ENCODE data around the gene PSMD9.

PSMD9 gene

DNA sequence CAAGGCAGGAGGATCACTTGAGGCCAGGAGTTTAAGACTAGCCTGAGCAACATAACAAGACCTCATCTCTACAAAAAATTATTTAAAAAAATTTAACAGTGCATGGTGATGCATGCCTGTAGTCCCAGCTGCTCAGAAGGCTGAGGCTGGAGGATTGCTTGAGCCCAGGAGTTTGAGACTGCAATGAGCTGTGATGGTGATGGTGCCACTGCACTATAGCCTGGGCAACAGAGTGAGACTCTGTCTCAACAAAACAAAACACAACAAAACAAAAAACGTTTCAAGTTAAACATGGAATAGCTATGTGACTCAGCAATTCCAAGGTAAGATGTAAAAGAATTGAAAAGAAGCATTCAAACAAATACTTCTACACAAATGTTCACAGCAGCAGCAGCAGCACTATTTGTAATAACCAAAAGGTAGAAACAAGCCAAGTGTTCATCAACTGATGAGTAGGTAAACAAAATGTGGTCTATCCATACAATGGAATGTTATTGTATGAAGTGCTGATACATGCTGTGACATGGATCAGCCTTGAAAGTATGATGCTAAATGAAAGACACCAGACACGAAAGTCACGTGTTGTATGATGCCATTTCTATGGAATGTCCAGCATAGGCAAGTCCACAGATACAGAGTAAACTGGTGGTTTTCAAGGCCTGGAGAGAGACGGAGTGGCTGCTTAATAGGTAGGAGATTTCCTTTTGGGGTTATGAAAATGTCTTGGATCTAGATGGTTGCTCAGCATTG is 61.2 kb downstream of the PSMD9 start:
- DNase-seq, result no peak

DNA sequence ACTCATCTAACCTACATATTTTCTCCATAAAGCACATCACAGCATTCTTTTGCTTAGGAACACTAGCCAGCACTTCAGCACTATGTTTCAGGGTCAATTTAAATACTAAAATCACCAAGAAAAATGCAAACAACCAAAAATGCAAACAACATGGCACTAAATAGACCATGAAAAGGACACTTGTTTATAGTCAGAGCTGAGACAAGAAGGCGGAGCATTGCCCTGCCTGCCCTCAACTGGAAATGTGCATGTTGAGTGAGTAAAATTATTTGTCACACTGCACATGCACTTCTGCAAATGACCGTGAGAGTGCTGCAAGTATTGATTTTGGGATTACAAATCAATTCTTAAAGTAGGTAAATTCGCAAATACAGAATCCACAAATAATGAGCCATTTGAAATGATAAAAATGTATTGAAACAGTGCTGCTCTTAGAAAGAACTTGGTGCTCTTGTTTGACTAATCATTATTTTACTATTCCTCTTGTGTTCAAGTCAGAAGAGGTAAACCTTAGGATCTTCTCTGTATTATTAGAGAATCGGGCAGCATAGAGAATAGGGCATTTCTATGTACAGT is 64.6 kb downstream of the PSMD9 start:
- no peak for DNase-seq

DNA sequence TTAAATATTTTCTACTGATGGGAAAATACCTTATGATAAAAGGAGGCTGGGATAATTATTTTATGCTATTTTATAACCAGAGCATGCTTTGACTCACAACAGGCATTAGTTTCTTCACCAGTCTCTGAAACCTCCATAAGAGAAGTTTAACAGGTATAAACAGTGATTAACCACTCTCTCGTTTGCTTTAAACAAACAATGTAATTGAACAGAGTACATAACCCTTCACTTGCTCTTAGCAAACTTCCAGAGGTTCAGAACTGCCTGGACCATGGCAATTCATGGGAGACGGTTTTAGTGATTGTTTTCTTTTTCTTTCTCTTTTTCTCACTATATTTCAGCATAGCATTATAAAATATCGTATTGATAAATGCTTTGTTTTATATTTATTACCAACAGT is 65.1 kb downstream of the PSMD9 start:
- no peak for DNase-seq

DNA sequence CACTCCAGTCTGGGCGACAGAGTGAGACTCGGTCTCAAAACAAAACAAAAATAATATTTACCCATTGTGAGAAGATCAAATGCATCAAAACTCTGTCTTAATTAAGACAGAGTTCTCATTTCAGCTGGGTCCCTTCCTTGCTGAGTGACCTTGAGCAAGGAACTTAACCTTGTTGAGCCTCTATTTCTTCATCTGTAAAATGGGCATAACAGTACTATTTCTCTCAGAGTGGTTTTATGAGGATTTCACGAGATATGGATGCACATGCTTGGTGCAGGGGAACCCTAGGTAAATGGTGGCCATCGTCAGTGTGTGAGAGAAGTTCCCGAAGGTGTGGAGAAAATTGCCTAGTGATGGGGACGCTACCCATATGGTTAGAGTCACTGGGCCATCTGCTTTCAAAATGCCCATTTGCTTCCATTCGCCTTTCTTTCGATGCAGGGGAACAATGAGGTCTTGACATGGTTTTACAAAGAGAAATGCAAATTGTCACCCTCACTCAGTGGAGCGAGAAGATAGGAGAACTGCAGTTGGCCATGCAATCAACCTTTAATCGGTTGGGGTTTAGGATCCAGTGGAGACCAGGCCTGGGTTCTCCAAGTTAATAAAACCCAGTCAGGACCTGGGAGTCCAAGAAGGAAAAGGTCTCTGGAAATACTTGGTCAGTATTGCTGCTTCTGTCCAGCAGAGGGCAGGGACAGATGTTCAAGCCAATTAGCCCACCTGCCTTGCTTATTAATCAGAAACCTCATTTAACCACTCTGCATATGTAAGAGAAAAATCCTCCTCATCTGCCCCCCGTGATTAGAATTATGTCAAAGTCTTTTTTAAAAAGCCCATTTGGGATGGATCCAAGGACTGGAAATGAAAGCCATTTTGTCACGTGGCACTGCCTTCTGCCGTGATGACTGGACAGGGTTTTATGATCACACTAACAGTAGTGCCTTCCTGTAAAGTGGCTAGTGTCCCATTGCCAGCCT is 67.0 kb downstream of the PSMD9 start:
- peak in 1 of 56 donors; percentile 11 for DNase-seq

DNA sequence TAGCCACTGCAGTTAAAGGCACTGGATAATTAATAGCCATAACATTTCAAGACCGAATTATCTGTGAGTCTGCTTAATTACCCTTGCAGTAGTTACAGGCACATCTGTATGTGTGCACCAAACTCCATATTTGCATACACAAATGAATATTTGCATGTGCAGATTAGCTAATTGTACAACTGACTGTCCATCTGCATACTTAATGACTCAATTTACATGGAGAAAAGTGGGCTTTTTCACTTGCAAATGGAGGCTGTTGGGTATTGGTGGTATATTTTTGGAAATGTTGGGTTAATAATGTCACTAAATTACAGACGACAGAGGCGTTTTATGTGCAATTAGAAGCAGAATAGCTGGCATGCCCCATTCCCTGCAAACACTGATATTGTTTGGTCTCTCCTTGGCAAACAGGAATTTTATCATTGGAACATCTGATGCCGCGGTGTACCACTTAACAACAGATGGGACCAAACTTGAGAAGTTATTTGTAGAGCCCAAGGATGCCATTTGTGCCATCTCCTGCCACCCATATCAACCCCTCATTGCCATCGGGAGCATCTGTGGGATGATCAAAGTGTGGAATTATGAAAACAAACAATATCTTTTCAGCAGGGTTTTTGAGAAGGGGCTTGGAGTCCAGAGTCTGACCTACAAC is 69.4 kb downstream of the PSMD9 start:
- no peak for DNase-seq

DNA sequence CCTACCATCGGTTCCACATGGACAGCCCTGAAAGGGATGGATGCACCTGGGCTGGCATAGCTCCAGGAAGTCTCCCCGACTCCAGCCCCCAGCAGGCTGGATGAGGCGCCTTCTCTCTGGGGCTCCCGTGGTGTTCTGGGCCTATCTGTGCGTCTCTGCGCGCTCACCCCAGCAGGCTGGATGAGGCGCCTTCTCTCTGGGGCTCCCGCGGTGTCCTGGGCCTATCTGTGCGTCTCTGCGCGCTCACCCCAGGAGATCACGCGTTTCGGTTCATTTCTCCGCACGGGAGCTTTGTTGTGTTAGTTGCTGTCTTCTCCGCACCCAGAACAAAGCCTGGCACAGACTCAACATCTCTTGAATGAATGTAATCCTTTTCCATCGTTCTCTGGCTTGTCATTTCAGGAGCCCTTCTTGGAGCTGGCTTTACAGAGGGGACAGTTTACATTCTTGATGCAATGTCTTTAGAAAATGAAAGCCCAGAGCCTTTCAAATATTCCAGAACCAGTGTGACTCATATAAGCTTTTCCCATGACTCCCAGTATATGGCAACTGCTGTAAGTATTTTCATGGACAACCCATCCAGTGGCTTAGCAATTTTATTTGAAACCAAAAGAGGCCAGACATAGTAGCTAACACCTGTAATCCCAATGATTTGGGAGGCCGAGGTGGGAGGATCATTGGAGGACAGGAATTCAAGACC is 70.1 kb downstream of the PSMD9 start:
- DNase-seq, result peak in 1 of 56 donors; percentile 6

DNA sequence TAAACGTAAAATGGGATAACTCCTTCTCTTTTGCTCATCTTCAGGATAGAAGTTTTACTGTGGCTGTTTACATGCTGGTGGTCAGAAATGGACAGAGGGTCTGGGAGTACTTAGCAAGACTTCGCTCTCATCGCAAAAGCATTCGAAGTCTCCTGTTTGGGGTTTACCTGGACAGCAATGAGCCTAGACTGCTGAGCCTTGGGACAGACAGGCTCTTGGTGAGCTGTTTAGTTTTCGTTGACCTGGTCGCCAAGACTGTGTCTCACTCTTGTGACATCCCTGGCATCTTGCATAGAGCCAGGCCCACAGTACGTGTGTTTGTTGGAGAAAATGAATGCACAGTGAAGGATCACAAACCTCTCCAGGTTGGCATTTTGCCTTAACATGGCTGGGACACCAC is 72.0 kb downstream of the PSMD9 start:
- DNase-seq, result no peak

DNA sequence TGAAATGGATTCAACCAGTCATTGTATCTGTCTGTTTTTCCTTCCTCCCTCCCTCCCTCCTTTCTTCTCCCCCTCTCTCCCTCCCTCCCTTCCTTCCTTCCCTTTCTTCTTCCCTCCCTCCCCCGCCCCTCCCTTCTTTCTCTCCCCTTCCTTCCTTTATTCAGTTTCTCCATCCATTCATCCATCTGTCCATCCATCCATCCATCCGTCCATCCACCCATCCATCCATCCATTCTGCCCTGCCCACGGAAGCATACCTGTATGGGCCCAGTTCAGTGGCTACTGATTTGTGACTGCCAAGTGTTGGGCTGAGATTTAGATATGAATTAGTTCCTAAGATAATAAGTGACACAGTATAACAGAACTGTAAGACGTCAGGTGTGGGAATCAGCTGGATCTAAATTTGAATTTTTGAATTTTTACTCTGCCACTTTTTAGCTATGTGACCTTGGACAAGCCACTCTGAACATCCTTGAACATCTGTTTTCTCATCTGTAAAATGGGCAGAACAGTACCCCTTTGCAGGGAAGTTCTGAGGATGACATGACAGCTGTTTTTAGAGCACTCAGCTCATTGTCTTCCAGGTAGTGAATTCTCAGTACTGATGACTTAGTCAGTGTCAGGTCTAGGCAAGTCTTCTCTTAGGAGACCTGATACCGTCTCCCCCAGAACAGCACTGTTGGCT is 72.7 kb downstream of the PSMD9 start:
- no peak for DNase-seq

DNA sequence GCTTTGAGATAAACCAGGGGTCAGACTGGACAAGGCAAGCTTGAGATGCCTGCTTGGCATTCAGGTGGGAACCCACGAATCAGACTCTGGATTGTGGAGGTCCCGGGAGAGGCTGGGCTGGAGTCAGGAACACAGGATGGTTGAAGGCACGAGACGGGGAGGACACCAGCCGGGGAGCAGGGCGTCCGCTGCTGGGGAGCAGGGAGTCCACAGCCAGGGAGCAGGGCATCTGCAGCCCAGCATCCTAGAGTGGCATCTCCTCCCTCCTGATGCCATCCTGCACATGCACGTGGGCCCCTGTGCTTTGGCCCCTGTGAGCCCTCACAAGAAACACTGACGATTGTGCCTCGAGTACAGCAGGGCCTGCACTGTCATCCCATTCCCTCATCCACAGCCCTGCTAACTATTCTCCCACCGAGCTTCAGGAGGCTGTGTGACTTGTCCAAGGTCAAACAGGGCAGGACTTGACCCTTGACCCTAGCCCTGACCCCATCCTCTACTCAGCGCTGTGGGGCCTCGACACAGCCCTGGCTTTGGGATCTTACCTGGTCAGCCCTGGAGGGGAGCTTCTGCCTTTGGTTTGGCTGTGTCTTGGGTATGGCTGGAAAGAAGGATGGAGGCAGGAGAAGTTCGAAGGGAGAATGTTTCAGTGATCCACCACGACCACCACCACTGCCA is 74.9 kb downstream of the PSMD9 start:
- no peak for DNase-seq

DNA sequence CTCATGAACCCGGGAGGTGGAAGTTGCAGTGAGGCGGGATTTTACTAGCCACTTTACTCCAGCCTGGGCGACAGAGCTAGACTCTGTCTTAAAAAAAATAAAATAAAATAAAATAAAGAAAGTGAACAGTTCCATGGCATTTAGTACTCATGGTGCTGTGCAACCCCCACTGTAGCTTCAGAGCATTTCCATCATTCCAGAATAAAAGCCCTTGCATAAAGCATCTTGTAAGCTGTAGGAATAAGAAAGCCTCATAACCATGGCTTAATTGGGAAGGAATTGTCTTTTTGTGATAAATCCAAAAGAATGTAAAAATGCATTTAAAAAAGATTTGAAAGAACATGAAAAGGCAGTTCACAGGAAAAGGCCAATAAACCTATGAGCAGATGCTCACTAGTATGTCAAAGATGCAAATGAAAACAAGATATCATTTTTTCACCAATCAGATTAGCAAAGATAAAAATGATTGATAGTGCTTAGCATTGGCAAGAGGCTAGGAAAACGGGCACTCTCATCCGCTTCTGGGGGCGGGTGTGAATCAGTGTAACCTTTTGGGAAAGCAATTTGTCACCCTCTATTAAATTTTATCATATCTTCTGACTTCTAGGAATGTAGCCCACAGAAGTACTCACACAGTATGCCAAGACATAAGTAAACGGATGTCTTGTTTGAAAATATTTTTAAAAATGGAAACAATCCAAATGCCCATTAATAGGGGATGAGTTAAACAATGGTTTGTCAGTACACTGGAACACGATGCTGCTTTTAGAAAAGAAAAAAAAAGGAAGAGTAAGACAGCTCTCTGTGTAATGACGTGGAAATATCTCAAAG is 76.4 kb downstream of the PSMD9 start:
- DNase-seq, result peak in 1 of 56 donors; percentile 22

DNA sequence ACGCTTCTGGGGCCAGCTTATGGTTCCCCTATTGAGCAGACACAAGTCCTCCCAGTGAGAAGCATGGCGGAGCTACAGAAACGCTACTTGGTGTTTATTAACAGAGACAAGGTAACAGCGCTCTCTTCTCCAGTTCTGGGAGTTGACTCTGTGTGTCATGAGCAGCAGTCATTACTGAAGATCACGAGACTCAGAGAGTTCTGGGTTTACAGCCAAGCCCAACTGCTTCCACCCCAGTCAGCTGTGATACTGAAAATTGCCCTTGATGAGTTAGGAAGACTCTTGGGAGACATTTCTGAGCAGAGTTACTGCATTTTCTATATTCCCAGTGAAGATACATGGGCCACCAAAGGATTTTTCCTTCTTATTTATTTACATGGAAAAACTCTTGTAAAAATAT is 78.4 kb downstream of the PSMD9 start:
- DNase-seq, result no peak
